Hematopoietic multipotent progenitor cell treated with erythropoietin and hydrocortisone succinate and interleukin-3 and kit ligand, for 4 days (in vitro differentiated cells): ENCODE measurements around the gene CTDP1.

Experiments
- DNase-seq: peaks from one replicate; pipeline ENCODE4 v3.0.0-alpha.2; 2015

Gene CTDP1

DNA sequence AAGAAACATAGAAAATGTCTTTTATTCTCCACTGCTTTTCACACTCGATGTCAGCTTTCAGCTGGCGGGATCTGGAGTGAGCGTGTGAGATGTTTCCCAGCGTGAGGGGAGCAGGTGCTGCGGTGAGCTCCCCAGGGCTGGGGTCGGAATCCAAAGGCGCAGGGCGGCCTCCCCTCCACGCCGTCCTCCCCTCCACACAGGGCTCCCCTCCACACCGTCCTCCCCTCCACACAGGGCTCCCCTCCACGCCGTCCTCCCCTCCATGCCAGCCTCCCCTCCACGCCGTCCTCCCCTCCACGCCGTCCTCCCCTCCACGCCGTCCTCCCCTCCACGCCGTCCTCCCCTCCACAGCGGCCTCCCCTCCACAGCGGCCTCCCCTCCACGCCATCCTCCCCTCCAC is 91.2 kb downstream of the CTDP1 start:
- no peak for DNase-seq

GRCh38 chr18:79771446-79772107 is 92.0 kb downstream of the CTDP1 start:
- DNase-seq = no peak

- DNase-seq = no peak
These were observed 92.7 kb downstream of the CTDP1 start for GRCh38 chr18:79772108-79772864.

DNA sequence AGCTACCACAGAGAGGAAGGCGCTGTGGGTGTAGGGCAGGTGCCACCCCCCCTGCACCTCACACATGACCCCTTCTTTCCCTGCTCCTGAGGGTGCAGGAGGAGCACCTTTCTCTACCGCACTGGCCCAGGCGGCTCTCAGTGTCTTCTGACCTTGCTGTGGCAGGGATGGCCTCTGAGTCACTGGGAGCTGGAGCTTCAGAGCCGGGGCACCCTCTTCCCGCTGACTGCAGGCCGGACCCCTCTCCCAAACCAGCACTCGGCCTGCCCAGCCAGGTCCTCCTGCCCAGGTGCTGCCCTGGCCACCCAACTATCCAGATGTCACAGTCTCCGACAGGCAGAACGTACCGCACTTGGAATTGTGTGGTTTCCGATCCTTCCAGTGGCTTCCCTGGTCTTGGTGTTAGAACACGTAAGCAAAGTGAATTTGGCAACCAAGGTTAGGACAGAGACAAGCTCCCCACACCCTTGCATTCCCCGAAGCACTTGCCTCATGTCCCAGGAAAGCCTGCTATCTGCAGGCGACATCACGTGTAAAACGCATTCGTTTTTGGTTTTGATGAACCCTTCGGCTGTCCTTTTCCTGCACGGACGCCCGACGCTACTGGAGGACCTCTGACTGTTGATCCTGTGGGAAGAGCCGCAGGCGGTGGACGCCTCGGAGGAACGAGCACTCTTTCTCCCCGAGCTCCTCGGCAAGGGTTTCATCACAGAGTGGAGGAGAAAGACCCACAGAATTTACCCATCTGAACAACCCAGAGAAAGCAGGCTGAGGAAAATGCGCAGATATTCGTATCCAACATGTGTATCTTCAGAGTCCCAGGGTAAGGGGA is 93.5 kb downstream of the CTDP1 start:
- no peak for DNase-seq

DNA sequence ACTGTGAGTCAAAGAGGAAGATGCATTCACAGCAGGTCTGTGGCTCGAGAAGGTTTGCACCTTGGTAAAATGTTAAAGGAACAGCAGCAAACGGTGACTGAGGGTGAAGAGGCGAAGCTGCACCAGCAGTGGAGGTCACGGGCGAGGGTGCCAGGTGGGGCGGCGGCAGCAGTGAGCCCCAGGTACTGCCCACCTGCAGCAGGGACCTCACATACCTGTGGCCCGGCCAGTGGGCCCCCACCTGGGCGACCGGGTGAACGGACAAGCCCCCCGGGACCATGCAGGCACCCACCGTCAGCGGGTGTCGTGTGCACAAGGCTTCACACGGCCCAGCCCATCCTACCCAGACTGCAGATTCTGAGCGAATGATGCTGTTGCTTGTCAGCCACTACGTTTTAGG is 94.5 kb downstream of the CTDP1 start:
- DNase-seq = no peak

GRCh38 chr18:79775441-79776221 is 96.0 kb downstream of the CTDP1 start:
- DNase-seq = no peak

- DNase-seq = no peak
These were observed 97.1 kb downstream of the CTDP1 start for GRCh38 chr18:79776674-79777073.

GRCh38 chr18:79778291-79778791 is 98.7 kb downstream of the CTDP1 start:
- DNase-seq = no peak

DNA sequence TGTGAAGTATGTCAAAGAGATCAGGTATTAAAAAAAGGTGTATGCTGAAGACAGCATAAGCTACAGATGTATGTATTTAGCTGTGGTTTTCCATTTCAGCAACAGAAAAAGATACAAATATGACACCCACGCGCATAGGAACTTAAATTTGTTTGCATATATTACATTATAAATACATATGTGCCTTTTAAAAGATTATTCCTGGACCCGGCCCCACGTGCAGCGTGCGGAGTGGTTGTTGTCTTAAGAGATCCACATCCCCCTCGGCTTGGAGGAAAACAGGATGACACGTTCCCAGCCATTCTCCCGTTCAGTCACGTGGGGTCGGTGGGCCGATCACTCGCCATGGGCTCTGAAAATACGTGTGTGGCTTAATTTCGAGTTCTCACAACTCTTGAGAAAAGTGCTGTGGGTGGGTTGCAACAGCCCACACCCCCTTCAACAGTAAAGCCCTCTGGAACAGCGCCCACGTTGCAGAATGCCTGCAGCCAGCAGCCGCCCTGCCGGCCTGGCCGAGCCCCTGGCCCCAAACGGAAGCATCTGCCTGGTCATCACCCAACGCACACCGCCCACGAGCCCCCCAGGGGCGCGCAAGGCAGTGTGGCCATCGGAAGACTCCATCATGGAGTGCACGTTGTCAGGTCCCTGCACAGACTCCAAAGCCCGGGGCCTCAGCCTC is 99.6 kb downstream of the CTDP1 start:
- no peak for DNase-seq

- no peak for DNase-seq
These were observed 100.1 kb downstream of the CTDP1 start for GRCh38 chr18:79779700-79780190.

- DNase-seq = no peak
These were observed 100.9 kb downstream of the CTDP1 start for GRCh38 chr18:79780547-79780946.

GRCh38 chr18:79781331-79781941 is 101.8 kb downstream of the CTDP1 start:
- no peak for DNase-seq

- no peak for DNase-seq
These were observed 103.1 kb downstream of the CTDP1 start for GRCh38 chr18:79782566-79783308.

- no peak for DNase-seq
These were observed 104.7 kb downstream of the CTDP1 start for GRCh38 chr18:79784071-79784913.

DNA sequence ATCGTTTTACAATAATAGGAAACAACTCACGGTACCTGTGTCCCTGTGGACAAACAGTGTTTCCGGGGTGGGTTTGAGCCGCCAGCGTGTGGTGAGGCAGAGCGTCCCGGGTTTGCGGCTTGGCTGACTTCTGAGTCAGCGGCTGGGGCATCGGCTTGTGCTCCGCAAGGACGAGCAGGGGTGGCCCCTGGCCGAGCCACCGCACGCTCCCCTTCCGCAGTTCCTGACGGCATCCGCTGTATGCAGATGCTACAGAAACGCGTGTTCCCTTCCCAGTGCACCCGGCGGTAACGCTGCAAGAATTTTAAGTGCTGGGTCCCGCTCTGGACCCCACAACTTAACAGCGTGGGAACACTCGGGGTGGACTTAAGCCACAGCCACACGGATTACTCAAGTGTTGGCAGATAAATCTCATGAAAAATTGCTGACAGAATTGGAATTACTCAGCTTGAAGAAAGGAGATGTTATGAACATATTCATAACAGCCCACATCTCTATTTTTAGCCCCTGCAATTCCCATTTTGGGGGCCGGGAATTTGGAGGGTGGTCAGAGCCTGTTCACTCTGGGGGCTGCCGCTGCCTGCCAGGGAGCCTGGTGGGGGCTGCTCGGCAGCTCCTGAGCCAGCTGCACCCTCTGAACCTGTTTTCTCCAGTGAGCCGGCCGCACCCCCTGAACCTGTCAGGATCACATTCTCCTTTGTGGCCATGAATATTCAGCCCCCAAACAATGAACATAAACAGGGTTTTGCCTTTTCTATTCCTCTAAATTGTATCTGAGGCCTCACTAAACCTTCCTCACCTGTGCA is 105.6 kb downstream of the CTDP1 start:
- no peak for DNase-seq

DNA sequence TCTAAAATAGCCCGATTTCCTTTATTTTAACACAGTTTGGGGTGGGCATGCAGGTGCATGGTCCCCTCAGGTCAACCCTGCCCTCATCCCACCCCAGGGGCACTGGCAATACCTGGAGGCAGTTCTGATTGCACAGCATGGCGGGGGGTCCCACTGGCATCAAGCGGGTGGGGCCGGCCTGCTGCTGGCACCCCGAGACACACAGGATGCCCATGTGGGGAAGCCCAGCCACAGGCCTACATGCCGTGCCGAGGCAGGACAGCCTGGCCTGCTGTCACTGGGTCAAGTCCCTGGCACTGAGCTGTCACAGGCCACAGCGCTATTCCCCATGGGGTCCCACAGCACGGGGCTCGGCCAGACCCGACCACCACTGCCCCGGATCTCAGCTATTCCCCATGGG is 106.2 kb downstream of the CTDP1 start:
- no peak for DNase-seq

DNA sequence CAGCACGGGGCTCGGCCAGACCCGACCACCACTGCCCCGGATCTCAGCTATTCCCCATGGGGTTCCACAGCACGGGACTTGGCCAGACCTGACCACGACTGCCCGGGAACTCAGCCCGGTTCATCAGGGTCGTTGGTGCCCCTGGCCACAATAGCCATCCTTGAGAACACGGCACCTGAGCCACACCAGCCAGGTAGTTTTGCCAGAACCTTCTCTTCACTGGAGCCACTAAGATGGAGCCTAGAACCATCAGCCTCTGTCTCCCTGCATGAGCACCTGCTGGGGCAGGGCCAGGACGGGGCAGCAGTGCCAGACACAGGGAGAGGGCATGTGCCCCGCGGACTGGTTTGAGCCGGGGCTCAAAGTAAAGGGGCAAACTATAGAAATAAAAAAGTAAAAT is 106.7 kb downstream of the CTDP1 start:
- DNase-seq = no peak

DNA sequence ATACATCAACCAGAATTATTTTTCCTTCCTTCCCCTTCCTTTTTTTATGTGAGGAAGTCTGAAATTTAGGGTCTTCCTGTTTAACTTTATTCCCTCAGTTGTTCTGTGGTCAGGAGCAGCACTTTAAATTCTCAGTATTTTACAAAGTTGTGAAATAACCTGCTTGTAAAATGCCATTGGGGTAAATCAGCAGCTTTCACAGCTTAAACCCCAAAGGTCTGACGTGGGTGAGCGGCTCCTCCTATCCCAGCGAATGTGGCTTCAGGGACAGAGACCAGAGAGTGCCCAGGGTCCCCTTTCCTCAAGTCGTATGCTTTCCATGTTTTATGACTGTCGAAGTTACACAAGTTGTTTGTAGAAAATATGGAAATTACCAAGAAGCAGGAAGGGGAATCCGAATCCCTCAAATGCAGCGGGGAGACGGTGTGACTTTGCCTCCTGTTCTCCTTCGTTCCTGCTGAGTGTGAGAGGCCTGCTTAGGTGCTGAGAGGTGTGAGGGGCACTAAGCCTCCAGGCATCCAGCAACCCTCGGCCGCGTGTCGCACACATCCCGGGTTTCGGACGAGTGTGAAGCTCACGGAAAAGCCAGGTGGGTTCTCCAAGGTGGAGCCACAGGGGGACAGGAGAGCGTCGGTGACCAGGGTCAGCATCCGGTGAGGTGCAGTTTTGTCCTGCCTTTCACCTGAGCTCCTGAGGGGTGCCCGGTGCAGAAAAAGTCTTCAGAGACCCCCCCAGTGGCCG is 107.4 kb downstream of the CTDP1 start:
- peak; percentile 44 for DNase-seq
